COLO668 (cell line): ENCODE measurements around the gene LYPD3.
A peak's percentile ranks its signal among the peaks of the same experiment; 100 is the strongest.
"Not testable (repeated sequence)": the region's sequence is repeated elsewhere in the genome, so short reads cannot be mapped to it uniquely, and the experiment has no call there.

Experiments
- DNase-seq: peaks from one replicate; lab custom pipeline; 2025; ENCODE audit not compliant: unreplicated experiment; lab: John Stamatoyannopoulos, UW

LYPD3 gene

DNA sequence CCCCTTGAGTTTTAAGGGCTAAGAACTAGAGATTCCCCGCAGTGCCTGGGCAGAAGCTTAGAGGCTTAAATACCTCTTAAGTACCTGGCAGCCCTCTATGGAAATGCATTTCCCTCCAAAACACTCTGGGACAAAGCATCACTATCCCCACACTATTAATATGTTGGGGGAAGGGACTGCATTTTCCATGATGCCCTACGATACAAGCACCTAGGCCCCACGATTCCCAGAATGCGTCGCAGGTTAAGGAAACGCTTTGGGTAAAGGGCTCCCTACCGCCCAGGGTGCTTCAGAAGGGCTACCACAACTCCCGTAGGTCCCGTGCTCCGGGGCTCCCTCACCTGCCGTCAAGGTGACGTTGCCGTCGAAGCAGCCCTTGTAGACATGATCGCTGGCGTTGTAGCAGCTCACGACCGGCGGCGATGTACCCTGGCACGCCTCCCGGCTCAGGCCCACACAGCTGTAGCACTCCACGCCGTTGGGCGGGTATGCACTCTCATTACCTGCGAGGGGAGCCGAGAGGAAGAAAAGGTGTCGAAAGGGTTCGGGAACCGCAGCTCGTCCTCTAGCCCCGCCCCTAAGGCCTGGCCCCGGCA is 2.5 kb downstream of the LYPD3 start:
- DNase-seq = no peak

DNA sequence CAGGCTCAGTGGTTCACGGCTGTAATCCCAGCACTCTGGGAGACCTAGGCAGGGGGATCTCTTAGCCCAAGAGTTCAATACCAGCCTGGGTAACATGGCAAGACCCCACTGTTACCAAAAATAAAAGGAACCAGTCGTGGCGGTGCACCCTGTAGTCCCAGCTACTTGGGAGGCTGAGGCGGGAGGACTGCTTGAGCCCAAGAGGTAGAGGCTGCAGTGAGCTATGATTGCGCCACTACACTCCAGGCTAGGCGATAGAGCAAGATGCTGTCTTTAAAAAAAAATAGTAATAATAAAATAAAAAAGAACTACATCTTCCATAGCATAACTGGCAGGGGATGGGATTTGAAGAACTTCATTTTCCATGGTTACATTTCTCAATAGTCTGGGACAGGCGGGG is 3.0 kb downstream of the LYPD3 start:
- DNase-seq = no peak

DNA sequence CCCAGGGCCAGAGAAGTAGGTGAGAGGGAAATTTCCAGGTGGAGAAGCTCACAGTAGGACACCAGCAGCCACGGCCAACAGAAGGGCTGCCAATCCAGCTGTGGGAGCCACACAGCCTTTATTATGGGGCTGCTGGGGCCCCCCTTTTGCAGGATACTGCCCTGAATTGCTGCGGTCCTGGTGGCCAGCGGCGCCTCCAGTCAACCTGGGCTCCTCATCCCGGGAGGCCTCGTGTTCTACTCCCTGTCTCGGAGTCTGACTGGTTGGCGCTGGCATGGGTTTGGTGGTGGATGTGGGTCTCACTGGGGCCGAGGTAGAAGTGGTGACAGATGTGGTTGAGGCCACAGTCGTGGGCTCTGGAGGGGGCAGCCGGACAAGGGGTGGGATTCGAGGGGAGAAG is 4.1 kb downstream of the LYPD3 start:
- DNase-seq = no peak

DNA sequence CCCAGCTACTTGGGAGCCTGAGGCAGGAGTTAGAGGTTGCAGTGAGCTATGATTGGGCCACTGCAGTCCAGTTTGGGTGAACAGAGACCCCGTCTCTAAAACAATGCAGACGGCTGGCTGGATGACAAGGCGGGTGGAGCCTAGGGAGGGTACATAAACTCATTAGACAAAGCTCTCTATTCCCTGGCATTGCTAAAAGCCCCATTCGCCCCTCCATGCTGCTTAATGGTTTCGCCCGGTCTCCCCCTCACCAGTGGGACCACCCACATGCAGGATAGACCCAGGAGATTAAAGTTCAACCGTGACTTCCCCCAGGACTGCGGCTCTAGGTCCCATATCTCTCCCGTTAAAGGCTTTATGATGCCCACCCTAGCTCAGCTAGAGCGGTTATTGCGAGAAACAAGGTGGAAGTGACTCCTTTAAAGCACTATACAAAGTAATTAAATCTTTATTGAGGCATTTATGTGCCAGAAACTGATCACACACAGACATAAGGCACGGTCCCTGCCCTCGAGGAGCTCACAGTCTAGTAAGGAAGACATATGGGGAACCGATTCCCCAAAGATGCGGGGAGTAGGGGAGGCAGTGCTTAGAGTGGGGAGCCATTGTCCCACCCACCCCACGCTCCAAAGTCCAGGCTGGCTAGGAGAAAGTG is 4.9 kb downstream of the LYPD3 start:
- DNase-seq = no peak

DNA sequence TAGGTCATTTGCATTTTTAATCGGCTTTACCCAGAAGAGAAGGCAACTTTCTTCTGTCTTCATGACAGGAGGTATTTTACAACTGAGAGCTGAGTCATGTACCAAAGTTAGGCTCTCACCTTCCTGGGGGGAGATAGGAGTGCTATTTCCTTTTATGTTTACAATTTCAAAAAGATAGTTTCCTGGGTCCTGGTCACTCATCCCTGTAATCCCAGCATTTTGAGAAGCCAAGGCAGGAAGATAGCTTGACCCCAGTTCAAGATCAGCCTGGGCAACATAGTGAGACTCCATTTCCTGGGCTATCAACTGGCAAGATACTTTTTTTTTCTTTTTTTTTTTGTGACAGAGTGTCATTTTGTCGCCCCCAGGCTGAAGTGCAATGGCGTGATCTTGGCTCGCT is 7.6 kb downstream of the LYPD3 start:
- DNase-seq = no peak

DNA sequence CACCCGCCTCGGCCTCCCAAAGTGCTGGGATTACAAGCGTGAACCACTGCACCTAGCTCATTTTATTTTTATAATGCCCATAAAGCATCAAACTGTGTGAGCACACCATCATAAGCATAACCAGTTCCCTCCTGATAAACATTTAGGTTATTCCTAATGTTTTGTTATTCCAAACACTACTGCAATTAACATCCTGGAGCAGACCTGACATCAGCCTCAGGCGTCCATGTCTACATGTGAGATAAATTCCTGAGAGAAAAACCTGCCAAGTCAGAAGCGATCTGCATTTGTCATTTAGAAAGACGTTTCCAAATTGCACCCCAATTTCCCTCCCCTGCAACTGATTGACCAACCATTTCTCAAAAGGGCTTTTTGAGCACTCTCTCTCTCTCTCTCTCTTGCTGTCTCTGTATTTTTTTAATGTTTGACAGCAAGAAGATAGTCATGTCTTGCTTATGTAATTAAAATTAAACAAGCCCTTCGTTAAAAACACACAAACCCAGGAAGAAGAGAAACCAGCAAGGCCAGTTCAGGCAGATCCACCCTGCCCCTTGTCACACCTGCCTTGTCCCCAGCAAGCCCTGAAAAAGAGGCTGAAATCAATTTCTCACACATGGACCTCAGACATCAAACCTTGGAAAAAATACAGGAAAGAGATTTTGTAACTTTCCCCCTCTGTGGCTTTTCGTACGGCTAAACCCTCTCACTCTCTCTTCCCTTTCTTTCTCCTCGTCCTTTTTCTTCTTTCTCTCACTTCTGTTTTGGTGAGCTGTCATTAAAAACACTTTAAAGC is 9.9 kb downstream of the LYPD3 start:
- DNase-seq = no peak

DNA sequence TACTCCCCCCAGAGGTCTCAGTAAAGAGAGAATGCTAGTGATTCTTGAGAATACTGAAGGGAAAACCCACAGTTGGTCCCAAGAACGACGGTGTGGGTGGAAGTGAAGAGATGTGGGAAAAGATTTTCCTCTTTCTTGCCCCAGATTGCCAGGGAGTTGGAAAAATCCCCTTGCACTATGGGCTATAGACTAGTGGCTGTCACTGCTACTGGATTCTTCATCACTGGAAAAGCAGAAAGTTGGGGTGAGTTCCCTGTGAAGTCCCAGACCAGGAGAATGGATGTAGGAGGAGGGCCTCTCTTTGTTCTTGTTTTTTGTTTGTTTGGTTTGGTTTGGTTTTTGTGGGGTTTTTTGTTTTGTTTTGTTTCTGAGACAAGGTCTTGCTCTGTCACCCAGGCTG is 11.4 kb downstream of the LYPD3 start:
- DNase-seq = no peak

DNA sequence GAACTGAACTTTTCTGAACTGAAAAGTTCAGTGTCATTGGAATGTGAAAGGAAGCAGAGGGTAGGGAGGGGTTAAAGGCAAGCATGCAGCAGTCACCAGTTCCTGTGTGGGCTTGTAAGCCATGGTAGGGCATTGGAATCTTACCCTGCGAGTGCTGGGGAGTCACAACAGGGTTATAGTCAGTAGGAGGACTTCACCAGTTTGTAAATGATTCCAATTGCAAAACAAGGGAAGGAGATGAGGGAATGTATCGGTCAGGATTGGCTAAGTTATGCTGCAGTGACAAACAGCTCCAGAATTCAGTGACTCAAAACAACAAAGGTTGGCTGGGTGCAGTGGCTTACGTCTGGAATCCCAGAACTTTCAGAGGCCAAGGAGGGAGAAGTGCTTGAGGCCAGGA is 12.8 kb downstream of the LYPD3 start:
- no peak for DNase-seq

DNA sequence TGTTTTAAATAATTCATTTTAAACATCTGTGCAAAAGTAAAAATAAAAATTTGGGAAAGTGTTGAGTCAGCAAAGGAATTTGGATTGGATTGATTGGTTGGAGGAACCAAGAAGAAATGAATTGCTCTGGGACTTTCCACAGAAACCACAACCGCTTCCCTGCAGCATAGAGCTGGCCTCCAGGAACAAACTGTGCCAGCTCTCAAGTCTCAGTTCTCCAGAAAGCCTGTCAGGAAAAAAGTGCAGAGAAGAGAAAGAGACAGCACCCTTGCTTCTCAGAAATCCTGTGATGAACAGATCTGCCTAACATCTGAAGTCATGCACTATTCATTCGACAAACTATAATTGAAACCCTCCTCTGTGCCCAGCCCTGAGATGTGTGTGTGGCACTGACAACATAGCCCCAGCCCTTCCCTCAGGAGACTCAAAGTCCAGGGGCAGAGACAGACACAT is 14.8 kb downstream of the LYPD3 start:
- DNase-seq = no peak

DNA sequence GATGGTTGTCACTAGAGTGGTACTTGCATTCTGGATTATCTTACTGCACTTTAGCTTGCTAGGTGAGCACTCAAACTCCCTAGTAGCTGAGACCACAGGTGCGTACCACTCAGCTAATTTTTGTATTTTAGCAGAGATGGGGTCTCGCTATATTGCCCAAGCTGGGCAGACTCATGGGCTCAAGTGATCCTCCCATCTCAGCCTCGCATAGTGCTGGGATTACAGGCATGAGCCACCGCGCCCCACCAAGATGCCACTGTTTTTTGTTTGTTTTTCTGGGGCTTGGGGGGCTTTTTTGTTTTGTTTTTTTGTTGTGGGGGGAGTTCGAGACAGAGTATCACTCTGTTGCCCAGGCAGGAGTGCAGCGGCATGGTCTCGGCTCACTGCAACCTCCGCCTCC is 17.8 kb downstream of the LYPD3 start:
- no peak for DNase-seq

DNA sequence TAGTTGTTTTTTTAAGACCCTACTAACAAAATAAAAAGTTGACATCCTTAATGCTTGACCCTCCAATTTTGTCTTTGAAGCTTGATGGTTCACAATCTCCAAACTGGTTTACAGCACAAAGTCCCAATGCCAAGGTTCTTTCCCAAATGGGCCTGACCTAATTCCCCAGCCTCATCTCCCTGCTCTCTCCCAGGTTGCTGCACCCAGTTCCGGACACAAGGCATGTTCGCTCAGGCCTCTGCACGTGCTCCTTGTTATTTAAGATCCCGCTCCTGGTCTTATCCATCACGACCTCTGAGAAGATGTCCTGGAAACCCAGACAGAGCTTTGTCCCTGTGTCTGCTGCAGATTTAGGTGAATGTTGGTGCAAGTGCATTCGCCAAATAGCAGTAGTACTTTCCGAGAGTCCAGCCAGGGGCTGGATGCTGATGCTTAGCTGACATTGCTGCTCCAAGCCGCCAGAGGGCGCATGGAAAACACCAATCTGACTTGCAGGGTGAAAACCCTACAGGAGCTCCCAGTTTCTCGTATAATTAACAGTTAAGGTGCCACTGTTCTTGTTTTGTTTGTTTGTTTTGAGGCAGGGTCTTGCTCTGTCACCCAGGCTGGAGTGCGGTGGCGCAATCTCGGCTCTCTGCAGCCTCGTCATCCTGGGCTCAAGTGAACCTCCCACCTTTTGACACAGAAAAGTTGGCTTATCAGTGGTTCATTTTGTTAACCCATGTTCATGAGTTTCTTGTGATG is 18.5 kb downstream of the LYPD3 start:
- DNase-seq = peak; percentile 69

DNA sequence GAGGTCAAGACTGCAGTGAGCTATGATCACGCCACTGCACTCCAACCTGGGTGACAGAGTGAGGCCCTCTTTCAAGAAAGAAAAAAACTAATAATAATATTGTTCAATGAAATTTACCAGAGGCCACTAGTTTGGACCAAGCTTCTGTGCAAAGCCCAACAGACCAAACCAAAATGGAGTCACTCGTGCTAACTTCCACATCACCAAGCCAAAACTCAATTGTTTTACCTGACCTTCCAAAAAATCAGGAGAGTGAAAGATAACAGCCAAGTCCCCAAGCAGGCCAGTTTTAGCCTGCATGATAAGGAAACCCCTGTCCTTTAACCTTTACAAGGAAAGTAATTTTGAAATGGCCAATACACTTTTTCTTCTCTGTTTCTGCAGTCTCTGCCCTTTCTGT is 20.0 kb downstream of the LYPD3 start:
- DNase-seq = no peak

DNA sequence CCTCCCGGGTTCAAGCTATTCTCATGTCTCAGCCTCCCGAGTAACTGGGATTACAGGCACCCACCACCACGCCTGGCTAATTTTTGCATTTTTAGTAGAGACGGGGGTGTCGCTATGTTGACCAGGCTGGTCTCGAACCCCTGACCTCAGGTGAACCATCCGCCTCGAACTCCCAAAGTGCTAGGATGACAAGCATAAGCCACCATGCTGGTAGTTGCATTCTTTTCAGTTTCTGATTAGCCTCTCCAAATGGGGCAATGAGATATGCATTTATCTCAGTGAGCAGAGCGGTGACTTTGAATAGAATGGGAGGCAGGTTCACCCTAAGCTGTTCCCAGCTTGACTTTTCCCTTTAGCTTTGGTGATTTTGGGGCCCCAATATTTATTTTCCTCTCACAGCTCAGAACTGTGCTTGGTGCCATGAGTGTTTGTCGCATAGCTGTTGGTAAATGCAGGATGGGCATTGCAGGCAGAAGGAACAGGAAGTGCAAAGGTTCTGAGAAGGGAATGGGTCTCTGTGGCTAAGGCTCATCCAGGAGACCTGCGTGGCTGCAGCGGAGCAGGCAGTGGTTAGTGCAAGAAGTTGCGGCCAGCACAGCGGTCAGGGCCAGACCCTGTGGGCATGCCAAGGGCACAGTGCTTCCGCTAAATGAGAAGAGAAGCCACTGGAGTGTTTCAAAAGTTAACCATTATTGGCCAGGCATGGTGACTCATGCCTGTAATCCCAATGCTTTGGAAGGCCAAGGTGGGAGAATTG is 20.7 kb downstream of the LYPD3 start:
- DNase-seq = no peak

DNA sequence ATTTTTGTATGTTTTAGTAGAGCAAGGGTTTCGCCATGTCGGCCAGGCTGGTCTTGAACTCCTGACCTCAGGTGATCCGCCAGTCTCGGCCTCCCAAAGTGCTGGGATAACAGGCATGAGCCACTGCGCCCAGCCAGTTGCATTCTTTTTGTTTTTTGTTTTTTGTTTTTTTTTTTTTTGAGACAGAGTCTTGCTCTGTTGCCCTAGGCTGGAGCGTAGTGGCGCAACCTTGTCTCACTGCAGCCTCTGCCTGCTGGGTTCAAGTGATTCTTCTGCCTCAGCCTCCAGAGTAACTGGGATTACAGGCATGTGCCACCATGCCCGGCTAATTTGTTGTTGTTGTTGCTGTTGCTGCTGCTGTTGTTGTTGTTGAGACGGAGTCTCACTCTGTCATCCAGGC is 21.3 kb downstream of the LYPD3 start:
- DNase-seq = not testable (repeated sequence)

DNA sequence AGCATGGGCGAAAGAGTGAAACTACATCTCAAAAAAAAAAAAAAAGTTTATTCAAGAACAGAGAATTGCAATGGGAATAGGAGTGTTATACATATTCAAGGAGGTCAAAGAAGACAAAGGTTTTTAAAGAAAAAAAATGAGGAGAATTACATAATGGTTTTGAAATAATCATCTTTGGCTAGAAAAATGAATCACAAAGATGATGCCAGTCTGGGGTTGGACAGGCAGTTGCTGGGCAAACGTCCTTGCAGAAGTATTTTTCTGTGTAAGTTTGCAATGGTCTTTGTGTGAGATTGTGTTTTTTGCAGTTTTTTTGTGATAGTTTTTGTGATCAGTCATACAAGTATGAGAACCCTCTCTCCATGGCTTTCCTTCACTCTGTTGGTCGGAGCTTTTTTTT is 23.7 kb downstream of the LYPD3 start:
- DNase-seq = no peak

DNA sequence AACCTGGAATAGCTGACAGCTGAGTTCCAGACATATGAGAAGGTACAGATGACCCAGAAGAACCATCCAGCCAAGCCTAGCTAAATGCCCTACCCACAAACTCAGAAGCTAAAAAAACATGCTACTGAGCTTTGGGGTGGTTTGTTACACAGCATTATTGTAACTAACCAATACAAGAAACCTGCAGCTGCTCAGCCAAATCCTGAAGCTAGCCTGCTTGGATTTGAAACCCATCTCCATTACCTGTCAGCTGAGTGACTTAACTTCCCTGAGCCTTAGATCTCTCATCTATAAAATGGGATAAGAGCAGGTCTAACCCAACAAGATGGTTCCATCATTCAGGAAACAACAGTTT is 25.7 kb downstream of the LYPD3 start:
- no peak for DNase-seq

DNA sequence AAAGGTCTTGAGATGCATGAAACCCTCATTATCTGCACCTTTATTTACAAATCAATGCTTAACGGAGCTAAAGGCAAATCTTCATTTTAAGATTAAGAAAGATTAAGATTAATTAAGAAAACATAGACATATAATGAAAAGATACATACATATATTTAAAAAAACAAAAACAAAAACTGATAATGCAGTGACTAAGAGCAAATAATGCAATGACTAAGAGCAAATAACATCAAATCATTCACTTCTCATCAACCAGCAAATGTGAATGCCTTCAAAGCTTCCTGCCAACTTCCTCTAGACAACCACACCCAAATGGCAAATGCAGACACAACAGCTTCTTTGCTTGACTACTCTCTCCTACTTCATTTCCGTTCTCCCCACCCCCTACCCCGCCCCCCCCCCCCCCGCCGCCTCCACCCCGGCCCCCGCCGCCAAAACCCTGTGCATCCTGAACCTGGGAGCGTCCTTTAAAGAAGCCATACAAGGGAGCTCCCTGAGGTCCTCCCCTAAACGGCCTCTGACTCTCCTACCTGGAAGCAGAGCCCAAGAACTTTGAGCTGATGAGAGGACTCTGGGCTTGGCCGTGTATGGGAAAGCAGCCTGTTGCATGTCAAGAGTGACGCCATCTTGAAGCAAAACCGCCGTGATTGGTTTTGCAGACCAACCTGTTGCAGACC is 26.2 kb downstream of the LYPD3 start:
- DNase-seq = no peak

DNA sequence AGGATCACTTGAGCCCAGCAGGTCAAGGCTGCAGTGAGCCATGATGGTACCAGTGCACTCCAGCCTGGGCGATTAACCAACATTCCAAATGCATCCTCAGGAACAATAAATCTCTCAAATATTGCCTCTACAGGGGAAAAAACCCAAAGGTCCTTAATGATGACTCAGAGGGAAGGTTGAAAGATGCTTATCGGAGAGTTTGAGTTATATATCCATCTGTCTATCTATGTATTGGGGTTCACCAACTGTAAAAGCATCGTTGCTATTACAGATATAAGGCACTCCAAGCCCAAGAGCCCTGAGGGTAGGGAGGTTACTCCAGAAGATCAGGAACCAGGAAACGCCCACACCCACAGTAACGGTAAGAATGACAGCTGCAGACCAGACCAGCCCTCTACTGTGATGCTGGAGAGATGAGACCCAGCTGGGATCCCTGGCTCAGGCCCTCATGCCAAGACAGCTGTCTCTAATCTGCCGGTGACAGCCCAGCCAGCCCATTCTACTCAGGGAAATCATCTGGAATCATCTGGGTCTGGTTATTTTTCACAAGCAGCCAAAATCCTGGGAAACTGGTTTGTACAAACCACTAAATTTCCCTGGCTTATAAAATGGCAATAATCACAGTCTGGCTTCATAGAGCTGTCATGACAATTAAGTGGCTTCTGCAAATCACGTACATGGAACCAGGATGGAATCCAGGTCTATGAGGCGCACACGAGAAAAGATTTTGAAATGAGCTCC is 26.9 kb downstream of the LYPD3 start:
- peak; percentile 28 for DNase-seq

DNA sequence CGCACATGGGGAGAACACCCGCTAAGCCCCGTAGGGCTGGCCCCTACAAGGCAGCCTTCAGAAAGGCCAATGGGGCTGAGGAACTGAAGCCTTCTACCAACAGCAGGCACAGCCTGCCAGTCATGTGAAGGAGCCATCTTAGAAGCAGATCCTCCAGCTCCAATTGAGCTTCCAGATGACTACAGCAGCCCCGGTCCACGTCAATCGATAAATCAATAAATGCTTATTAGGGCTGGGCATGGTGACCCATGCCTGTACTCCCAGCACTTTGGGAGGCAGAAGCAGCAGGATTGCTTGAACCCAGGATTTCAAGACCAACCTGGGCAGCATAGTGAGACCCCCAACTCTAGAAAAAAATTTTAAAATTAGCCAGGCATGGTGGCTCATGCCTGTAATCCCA is 27.7 kb downstream of the LYPD3 start:
- DNase-seq = no peak

DNA sequence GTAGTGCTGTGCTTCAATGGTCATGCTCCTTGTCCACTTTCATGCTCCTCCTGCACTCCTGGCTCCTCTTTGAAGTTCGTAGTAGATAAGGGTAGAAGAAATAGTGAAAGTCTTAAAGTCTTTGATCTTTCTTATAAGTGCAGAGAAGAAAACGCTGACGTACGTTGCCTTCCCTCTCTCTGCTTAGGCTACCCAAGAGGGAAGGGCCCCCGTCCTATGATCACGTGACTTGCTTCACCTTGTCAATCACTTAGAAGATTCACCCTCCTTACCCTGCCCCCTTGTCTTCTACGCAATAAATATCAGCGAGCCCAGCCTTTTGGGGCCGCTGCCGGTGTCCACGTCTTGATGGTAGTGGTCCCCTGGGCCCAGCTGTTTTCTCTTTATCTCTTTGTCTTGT is 28.1 kb downstream of the LYPD3 start:
- not testable (repeated sequence) for DNase-seq
